GM12891 (cell line): ENCODE results near the gene CANT1.
"Not testable (repeated sequence)": the region's sequence is repeated elsewhere in the genome, so short reads cannot be mapped to it uniquely, and the experiment has no call there.

Source experiments
- POLR2A ChIP-seq: IDR thresholded peaks from 2 replicates; pipeline ENCODE4 v1.6.1; 2011; ENCODE audit warnings: low read depth, low read length, control low read depth
- TAF1 ChIP-seq: IDR thresholded peaks from 2 replicates; pipeline ENCODE4 v1.6.1; 2011; ENCODE audit warnings: low read depth, low read length, control low read depth

DNA sequence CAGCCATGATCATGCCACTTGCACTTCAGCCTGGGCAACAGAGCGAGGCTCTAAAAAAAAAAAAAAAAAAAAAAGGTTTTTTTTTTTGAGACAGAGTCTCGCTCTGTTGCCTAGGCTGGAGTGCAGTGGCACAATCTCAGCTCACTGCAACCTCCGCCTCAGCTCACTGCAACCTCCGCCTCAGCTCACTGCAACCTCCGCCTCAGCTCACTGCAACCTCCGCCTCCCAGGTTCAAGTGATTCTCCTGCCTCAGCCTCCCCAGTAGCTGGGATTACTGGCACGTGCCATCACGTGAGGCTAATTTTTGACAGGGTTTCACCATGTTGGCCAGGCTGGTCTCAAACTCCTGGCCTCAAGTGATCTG is 46.6 kb downstream of the CANT1 start:
- not testable (repeated sequence) for TF ChIP-seq TAF1, POLR2A
